SU-DHL-6 (cell line): ENCODE measurements around the gene CCDC102A.

Source experiments
- H2AFZ ChIP-seq: fragments of 200-600 bp; sonication (generic); 2 replicates; pipeline ENCODE4 v1.6.1; 2014; ENCODE audit warnings: low read depth, mild to moderate bottlenecking, moderate library complexity, mixed read lengths, antibody characterized with exemption, low read length; ENCODE audit not compliant: severe bottlenecking
- H3F3A ChIP-seq: fragments of 200-600 bp; shearing (Covaris generic); 2 replicates; pipeline ENCODE4 v1.6.0; 2016; ENCODE audit warnings: antibody characterized with exemption, mild to moderate bottlenecking; ENCODE audit not compliant: insufficient read depth
- H3K27ac ChIP-seq: fragments of 200-600 bp; sonication (generic); 2 replicates; pipeline ENCODE4 v1.5.1; 2016; ENCODE audit warnings: low read depth, mild to moderate bottlenecking, low read length, moderate library complexity, mixed read lengths
- H3K27me3 ChIP-seq: fragments of 200-600 bp; sonication (generic), shearing (Covaris generic); 2 replicates; pipeline ENCODE4 v1.6.0; 2014; ENCODE audit warnings: mild to moderate bottlenecking, low read length
- H3K36me3 ChIP-seq: fragments of 200-600 bp; sonication (generic); 2 replicates; pipeline ENCODE4 v1.6.1; 2014; ENCODE audit warnings: mild to moderate bottlenecking, low read length, mixed read lengths
- H3K4me2 ChIP-seq: fragments of 300-600, 200-600 bp; shearing (Covaris generic), sonication (generic); 2 replicates; pipeline ENCODE4 v1.6.0; 2014; ENCODE audit warnings: low read length, low read depth, mild to moderate bottlenecking; ENCODE audit not compliant: poor library complexity, severe bottlenecking
- H3K4me3 ChIP-seq: fragments of 200-600 bp; sonication (generic); 2 replicates; pipeline ENCODE4 v1.5.1; 2014; ENCODE audit warnings: antibody characterized with exemption, low read length, mild to moderate bottlenecking, mixed read lengths; ENCODE audit not compliant: insufficient read depth, poor library complexity, severe bottlenecking
- H3K79me2 ChIP-seq: fragments of 200-600 bp; sonication (generic); 2 replicates; pipeline ENCODE4 v1.6.1; 2014; ENCODE audit warnings: mild to moderate bottlenecking, low read length, moderate library complexity; ENCODE audit not compliant: insufficient read depth
- H3K9ac ChIP-seq: fragments of 200-600 bp; sonication (generic); 2 replicates; pipeline ENCODE4 v1.7.0; 2014; ENCODE audit warnings: mild to moderate bottlenecking, low read length
- H3K9me2 ChIP-seq: fragments of 200-600 bp; sonication (generic); replicated peaks from 2 replicates; pipeline ENCODE4 v1.6.1; 2014; ENCODE audit warnings: low read length; ENCODE audit not compliant: insufficient read depth
- H3K9me3 ChIP-seq: fragments of 200-600 bp; sonication (generic); 2 replicates; pipeline ENCODE4 v1.6.1; 2014; ENCODE audit warnings: low read length, mixed read lengths; ENCODE audit not compliant: insufficient read depth
- H4K20me1 ChIP-seq: fragments of 200-600 bp; sonication (generic); 2 replicates; pipeline ENCODE4 v1.6.1; 2014; ENCODE audit warnings: low read depth, mild to moderate bottlenecking, antibody characterized with exemption, low read length, moderate library complexity, mixed read lengths
- EZH2phosphoT487 ChIP-seq: fragments of 200-600 bp; sonication (generic), shearing (Covaris generic); conservative IDR thresholded peaks from 2 replicates; pipeline ENCODE4 v1.6.1; 2018; ENCODE audit warnings: mild to moderate bottlenecking, antibody characterized with exemption, low read length, moderate library complexity, mixed read lengths
- TF ChIP-seq, protein P1 (sequence below): fragments of 200-600 bp; sonication (generic); IDR thresholded peaks from one replicate; pipeline ENCODE4 v1.5.1; 2017; ENCODE audit warnings: antibody characterized with exemption, mild to moderate bottlenecking, low read length, moderate library complexity; ENCODE audit not compliant: insufficient read depth, poor library complexity, severe bottlenecking

CCDC102A gene

DNA sequence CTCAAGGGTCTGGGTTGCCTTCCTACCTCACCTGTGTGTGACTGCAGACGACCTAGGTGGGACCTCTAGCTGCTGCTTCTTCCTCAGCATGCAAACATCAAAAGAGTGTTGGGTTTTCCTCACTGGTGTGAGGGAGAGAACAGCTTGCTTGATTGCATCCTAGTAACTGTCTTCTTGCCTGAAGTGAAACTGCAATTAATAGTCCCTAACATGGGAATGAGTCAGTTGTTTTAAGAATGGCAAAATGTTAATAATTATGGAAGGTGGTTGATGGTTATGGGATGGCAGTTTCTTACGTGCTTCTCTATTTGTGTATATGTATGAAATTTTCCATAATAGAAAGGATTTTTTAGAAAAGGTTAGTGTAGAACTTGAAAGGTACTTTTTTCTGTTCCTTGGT is 68.0 kb downstream of the CCDC102A start:
- Histone ChIP-seq H3F3A (peaks cover 4% of the 10 kb centered on the region; the same call in 1 of the 2 replicates), H3K79me2 (peaks cover 9% of the 10 kb centered on the region), H3K9ac (no peak overlapping the region), H3K27me3 (no peaks in the 10 kb centered on the region), H3K9me2 (no peaks in the 10 kb centered on the region), H3K4me3 (no peak overlapping the region), H3K36me3 (peaks cover 7% of the 10 kb centered on the region; the same call in 1 of the 2 replicates), H3K9me3 (no peaks in the 10 kb centered on the region), H3K27ac (no peak overlapping the region), H2AFZ (no peak overlapping the region), H4K20me1 (no peaks in the 10 kb centered on the region), H3K4me2 (no peak overlapping the region)
- TF ChIP-seq, protein P1, sequence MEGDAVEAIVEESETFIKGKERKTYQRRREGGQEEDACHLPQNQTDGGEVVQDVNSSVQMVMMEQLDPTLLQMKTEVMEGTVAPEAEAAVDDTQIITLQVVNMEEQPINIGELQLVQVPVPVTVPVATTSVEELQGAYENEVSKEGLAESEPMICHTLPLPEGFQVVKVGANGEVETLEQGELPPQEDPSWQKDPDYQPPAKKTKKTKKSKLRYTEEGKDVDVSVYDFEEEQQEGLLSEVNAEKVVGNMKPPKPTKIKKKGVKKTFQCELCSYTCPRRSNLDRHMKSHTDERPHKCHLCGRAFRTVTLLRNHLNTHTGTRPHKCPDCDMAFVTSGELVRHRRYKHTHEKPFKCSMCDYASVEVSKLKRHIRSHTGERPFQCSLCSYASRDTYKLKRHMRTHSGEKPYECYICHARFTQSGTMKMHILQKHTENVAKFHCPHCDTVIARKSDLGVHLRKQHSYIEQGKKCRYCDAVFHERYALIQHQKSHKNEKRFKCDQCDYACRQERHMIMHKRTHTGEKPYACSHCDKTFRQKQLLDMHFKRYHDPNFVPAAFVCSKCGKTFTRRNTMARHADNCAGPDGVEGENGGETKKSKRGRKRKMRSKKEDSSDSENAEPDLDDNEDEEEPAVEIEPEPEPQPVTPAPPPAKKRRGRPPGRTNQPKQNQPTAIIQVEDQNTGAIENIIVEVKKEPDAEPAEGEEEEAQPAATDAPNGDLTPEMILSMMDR: no peak
- no peak for TF ChIP-seq EZH2phosphoT487

DNA sequence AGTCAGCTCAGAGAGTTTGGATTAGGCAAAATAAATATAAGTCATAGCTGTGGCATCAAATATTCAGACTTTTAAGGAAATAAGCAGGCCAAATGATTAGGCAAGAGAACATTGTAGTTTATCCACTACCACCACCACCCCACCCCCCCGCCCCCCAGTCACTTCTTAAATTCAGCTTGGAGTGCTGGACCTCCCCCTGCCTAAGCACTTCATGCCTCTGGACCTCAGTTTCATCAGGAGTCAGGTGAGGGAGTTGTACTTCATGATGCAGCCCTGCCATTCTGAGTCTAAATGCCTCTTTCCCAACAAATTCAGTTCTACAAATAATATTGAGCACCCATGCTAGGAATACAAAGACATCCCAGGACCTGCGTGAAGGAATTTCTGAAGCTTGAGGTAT is 71.8 kb downstream of the CCDC102A start:
- H3K27ac ChIP-seq: no peak overlapping the region
- no peaks in the 10 kb centered on the region for H4K20me1 ChIP-seq
- TF ChIP-seq, protein P1: no peak
- TF ChIP-seq EZH2phosphoT487: no peak
- no peak overlapping the region for H3K9ac ChIP-seq
- H3F3A ChIP-seq: peaks cover 14% of the 10 kb centered on the region
- no peak overlapping the region for H2AFZ ChIP-seq
- H3K36me3 ChIP-seq: peaks cover 7% of the 10 kb centered on the region; the same call in 1 of the 2 replicates
- no peak overlapping the region for H3K4me3 ChIP-seq
- H3K9me2 ChIP-seq: no peaks in the 10 kb centered on the region
- H3K9me3 ChIP-seq: no peaks in the 10 kb centered on the region
- H3K27me3 ChIP-seq: no peaks in the 10 kb centered on the region
- peaks cover 15% of the 10 kb centered on the region for H3K79me2 ChIP-seq
- H3K4me2 ChIP-seq: no peak overlapping the region

DNA sequence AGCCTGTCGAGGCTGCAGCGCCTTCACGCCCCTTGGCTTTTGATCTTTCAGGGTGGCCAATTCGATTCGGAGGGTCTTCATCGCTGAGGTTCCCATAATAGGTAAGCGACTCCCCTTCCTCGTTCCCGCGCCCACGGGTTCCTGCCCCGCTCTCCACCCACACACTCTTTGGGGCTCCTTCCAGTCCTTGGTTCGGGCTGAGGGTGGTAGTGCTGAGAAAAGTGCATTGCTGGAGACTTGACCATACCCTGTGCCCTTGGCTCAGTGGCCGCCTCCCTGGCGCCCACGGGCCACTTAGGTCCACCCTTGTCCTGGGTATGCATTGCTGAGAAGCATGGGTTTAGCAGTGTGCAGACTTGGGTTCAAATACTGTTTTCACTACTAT is 73.4 kb downstream of the CCDC102A start:
- H3K79me2 ChIP-seq: peaks cover 15% of the 10 kb centered on the region

More for the DNA sequence above, 73.4 kb downstream of the CCDC102A start:
- peak overlapping the region; percentile 84 for H3K4me2 ChIP-seq
- no peaks in the 10 kb centered on the region for H3K27me3 ChIP-seq
- no peak overlapping the region for H2AFZ ChIP-seq
- H3K9me3 ChIP-seq: no peaks in the 10 kb centered on the region
- H3K4me3 ChIP-seq: peak overlapping the region; percentile 74
- no peak overlapping the region for H3K27ac ChIP-seq
- H3F3A ChIP-seq: peaks cover 14% of the 10 kb centered on the region
- no peaks in the 10 kb centered on the region for H4K20me1 ChIP-seq
- peak overlapping the region; percentile 70 for H3K9ac ChIP-seq
- no peaks in the 10 kb centered on the region for H3K9me2 ChIP-seq
- TF ChIP-seq EZH2phosphoT487: no peak
- TF ChIP-seq, protein P1: no peak
- H3K36me3 ChIP-seq: peaks cover 7% of the 10 kb centered on the region; the same call in 1 of the 2 replicates
